Activated CD8-positive, alpha-beta memory T cell treated with anti-CD3 and anti-CD28 coated beads, Interleukin-2, amount 10 ng/mL, durations not matched to agents 7 days and 5 days (primary cell): Measurements from ENCODE around the gene NEMP2. TPM values are rescaled to one million over a fixed set of nuclear protein-coding genes. Genes with fewer than 3 reads are reported as not detected.

ENCODE experiments used
- ATAC-seq: fragments of 150-1000 bp; cut with Tn5 transposase; one replicate; pipeline ENCODE4 v1.10.0; 2021; ENCODE audit warnings: moderate library complexity
- CTCF ChIA-PET: fragments of 350-600 bp; sonication (Branson Sonifier 250); formaldehyde crosslinking; loops from one replicate; lab custom pipeline; 2021; ENCODE audit warnings: antibody characterized with exemption; lab: Charles Lee
- DNase-seq: peaks from one replicate; pipeline ENCODE4 v3.0.0-alpha.2; 2020
- H3K27ac Mint-ChIP-seq: one replicate; pipeline ENCODE4 v1.8.0; 2021; ENCODE audit warnings: mild to moderate bottlenecking, mixed read lengths
- H3K27me3 Mint-ChIP-seq: one replicate; pipeline ENCODE4 v1.8.0; 2021; ENCODE audit warnings: mixed read lengths
- H3K36me3 Mint-ChIP-seq: one replicate; pipeline ENCODE4 v1.8.0; 2021; ENCODE audit warnings: mild to moderate bottlenecking, mixed read lengths
- H3K4me1 Mint-ChIP-seq: one replicate; pipeline ENCODE4 v1.8.0; 2021; ENCODE audit warnings: mixed read lengths
- H3K4me3 Mint-ChIP-seq: one replicate; pipeline ENCODE4 v1.8.0; 2021; ENCODE audit warnings: mild to moderate bottlenecking, moderate library complexity, mixed read lengths
- H3K9me3 Mint-ChIP-seq: one replicate; pipeline ENCODE4 v1.8.0; 2022; ENCODE audit warnings: low read depth, mixed read lengths
- total RNA-seq, 2 experiments: library from RNA; stranded (reverse); gene quantifications; one replicate each; pipeline ENCODE4 v1.2.3, GENCODE V29; 2021

NEMP2 gene
- total RNA-seq, 2 experiments from 2014 or later = 12.9 to 17.4 TPM

DNA sequence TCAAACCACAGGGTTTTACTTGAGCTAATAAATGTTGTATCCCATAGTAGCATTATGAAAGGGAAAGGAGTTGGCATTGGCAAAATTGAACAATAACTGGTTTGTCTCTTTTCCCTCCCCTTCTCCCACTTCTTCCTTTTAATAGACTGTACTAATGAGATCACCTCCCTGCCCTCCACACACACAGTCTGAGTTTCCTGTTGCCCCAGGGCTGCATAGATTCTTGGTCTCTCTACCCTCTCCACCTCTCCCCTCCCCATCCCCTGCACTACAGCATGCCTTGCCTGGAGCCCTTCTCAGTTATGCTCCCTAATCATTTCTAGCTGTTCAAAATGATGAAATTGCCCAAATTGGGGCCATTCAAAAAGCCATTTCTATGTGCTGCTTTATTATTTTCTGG, 37.2 kb upstream of the NEMP2 start:
- ATAC-seq (no peak), DNase-seq (no peak)
- CTCF ChIA-PET = no interaction called here
- H3K27ac Mint-ChIP-seq = no peak overlapping the region
- peaks cover 11% of the 10 kb centered on the region for H3K9me3 Mint-ChIP-seq
- H3K36me3 Mint-ChIP-seq = peaks cover 13% of the 10 kb centered on the region
- no peak overlapping the region for H3K4me3 Mint-ChIP-seq
- peaks cover 10% of the 10 kb centered on the region for H3K4me1 Mint-ChIP-seq
- no peaks in the 10 kb centered on the region for H3K27me3 Mint-ChIP-seq

DNA sequence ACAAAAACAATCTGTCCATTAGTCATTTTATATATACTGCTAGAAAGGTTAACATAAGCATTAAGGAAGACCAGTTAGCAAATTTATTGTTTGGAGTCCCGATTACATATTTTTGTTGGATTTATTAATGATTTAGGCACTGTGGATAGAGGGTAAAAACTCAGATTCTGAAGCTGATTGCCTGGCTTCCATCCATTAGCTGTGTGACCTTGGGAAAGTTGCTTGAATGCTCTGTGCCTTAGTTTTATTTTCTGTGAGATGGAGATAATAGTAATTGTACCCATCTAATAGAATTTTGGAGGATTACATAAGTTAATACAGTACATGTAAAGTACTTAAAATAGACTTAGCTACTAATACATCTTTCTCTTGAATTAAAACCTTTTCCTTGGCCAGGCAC, 36.3 kb upstream of the NEMP2 start:
- Mint-ChIP-seq H3K27ac (no peak overlapping the region), H3K36me3 (peaks cover 15% of the 10 kb centered on the region), H3K4me3 (no peak overlapping the region), H3K27me3 (no peaks in the 10 kb centered on the region), H3K9me3 (peaks cover 11% of the 10 kb centered on the region), H3K4me1 (peaks cover 8% of the 10 kb centered on the region)
- DNase-seq = no peak
- no peak for ATAC-seq
- CTCF ChIA-PET = interaction anchor here (1.1 kb wide), 1 partner anchor 8 kb away, joined by 3 read pairs; no protein-coding TSS in a partner anchor

DNA sequence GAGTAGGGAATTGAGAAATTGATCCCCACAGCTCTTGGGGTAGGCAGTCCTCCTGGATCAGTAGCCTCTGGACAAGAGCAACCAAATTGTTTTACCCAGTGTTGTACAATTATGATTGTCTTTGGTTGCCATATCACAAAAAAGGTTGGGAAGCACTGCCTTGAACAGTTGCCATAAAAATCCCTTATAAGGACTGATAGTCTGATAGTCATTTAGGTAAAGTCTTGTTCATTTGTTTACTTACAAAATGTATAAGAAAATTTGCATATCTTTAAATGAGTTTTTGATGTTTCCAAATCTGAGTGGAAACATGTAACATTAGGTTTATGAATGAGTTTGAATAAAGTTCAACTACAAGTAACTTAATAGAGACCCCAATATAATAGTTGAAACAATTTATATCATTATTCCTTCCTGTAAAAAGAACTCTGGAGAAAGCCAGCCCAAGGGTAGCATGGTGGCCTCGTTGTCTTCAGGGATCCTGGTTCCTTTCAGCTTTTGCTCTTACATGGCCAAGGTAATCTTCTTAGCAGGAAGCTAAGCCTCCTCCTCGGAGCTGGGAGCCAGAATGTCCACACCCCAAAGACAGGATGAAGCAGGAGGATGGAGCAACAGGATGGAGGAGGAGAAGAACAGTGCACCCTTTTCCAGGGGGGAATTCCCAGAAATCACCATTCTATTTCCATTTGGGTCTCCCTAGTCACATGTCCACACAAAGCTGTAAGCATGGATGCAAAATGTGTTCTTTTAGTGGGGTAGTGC, 35.7 kb upstream of the NEMP2 start:
- H3K27ac Mint-ChIP-seq = no peak overlapping the region
- DNase-seq (no peak), ATAC-seq (no peak)
- H3K4me3 Mint-ChIP-seq = no peak overlapping the region
- H3K27me3 Mint-ChIP-seq = no peaks in the 10 kb centered on the region
- peaks cover 11% of the 10 kb centered on the region for H3K9me3 Mint-ChIP-seq
- H3K36me3 Mint-ChIP-seq = peaks cover 17% of the 10 kb centered on the region
- CTCF ChIA-PET = interaction anchor here (1.1 kb wide), 1 partner anchor 8 kb away, joined by 3 read pairs; no protein-coding TSS in a partner anchor
- H3K4me1 Mint-ChIP-seq = peaks cover 3% of the 10 kb centered on the region

DNA sequence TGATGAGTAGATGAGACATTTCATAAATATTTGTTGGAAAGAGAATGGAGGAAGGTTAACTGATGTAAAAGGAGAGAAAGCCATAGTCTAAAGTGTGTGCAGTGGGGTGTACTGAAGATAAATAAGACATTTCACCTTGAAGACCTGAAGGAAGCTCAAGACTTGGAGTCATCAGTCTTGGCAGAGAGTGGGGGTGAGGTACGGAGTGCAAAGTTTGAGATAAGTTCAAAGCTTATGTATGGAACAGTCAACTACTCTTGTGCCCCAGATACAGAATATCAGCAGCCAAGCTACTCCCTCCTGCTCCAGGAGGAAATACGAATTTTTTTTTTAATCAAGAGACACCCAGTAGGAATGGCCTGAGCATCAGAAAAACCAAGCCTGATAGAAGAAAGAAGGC, 30.3 kb upstream of the NEMP2 start:
- Mint-ChIP-seq H3K4me1 (peaks cover 4% of the 10 kb centered on the region), H3K9me3 (peaks cover 11% of the 10 kb centered on the region), H3K27ac (no peak overlapping the region), H3K4me3 (no peak overlapping the region), H3K36me3 (peaks cover 19% of the 10 kb centered on the region), H3K27me3 (no peaks in the 10 kb centered on the region)
- CTCF ChIA-PET = no interaction called here
- DNase-seq (no peak), ATAC-seq (no peak)

DNA sequence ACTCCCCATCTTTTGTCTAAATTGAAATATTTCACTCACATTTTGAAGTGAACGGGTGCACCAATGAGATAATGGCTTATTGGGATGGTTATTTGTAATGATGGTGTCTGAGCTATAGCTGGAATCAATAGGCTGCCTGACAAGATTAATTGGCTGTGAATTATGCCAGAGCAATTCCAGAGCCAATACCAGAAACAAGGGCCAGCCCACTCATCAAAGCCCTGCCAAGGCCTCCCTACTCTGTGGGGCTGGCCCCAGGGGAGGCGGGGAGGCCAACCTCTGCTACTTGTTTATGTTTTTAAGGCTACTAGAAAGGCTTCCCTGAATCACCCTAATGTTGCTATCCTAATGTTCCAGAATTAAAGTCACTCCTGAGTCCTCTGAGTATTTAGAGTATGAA, 29.1 kb upstream of the NEMP2 start:
- Mint-ChIP-seq H3K4me1 (peaks cover 4% of the 10 kb centered on the region), H3K4me3 (no peak overlapping the region), H3K9me3 (peaks cover 11% of the 10 kb centered on the region), H3K27ac (no peak overlapping the region), H3K36me3 (peaks cover 19% of the 10 kb centered on the region), H3K27me3 (no peaks in the 10 kb centered on the region)
- CTCF ChIA-PET = interaction anchor here (2.3 kb wide), 1 partner anchor 20 kb away, joined by 7 read pairs; no protein-coding TSS in a partner anchor
- DNase-seq (no peak), ATAC-seq (no peak)

DNA sequence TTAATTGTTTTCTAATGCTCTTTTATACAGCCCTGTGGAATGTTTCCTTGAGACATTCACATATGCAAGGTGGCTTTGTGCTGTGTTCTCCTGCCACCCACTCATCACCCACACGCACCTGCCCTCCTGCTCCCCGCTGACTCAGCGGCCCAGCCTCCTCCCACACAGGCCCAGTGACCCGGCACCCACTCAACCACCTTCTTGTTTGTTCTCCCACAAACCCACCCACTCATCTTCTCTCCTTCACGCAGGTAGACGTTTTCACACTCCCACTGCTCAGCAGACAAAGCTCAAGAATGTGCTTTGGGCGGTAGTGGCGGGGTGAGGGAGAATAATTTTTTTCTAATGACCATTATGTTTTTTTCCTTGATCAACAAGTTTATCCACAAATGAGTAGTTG, 28.6 kb upstream of the NEMP2 start:
- CTCF ChIA-PET = interaction anchor here (2.3 kb wide), 1 partner anchor 19 kb away, joined by 7 read pairs; no protein-coding TSS in a partner anchor
- ATAC-seq (no peak), DNase-seq (no peak)
- Mint-ChIP-seq H3K4me3 (no peak overlapping the region), H3K9me3 (peaks cover 11% of the 10 kb centered on the region), H3K27ac (no peak overlapping the region), H3K27me3 (no peaks in the 10 kb centered on the region), H3K36me3 (peaks cover 18% of the 10 kb centered on the region), H3K4me1 (peaks cover 4% of the 10 kb centered on the region)

DNA sequence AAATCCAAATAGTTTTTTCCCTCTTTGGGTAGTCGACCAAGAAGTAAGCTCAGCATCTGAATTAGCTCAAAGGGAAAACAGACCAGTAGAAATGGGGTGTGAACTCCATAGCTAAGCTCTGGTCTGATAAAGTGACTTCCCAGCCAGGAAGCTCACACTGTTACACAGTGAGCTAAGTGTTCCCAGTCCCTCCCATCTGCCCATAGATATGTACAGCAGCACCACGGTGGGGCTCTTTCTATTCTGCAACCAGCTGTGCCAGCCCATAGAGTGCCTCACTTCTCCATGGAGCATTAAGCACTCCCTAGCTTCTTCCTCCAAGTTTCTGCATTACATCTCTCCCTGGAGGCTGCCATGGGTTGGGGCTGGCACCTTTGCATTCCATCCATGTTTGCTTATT, 27.6 kb upstream of the NEMP2 start:
- no peak for ATAC-seq
- CTCF ChIA-PET = interaction anchor here (0.7 to 2.3 kb wide), 3 partner anchors 9 to 18 kb away, joined by 3 to 7 read pairs (median 4); no protein-coding TSS in a partner anchor
- peaks cover 4% of the 10 kb centered on the region for H3K9me3 Mint-ChIP-seq

DNA sequence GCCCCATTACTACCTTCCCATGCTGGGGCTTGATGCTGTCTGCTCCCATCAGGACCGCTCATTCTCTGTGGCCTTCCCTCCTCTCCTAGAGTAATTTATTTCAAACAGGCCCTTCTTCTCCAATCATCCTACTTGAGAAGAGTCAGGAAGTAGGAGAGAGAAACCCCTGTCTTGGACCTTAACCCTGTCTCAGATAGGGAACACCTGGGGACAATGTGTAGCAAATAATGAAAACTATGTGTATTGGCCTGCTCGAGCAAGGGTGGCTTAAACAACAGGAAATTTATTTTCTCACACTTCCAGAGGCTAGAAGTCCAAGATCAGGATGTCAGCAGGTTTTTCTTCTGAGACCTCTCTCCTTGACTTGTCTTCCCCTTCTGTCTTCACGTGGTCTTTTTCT, 26.6 kb upstream of the NEMP2 start:
- ATAC-seq = no peak
- DNase-seq = no peak
- no peak overlapping the region for H3K27ac Mint-ChIP-seq
- no peaks in the 10 kb centered on the region for H3K27me3 Mint-ChIP-seq
- H3K36me3 Mint-ChIP-seq = peaks cover 9% of the 10 kb centered on the region
- peaks cover 4% of the 10 kb centered on the region for H3K4me1 Mint-ChIP-seq
- H3K4me3 Mint-ChIP-seq = no peak overlapping the region
- CTCF ChIA-PET = interaction anchor here (1.4 kb wide), 1 partner anchor 10 kb away, joined by 4 read pairs; no protein-coding TSS in a partner anchor
- no peaks in the 10 kb centered on the region for H3K9me3 Mint-ChIP-seq

More for the DNA sequence above, 27.6 kb upstream of the NEMP2 start:
- Mint-ChIP-seq H3K27ac (no peak overlapping the region), H3K36me3 (peaks cover 10% of the 10 kb centered on the region), H3K27me3 (no peaks in the 10 kb centered on the region), H3K4me3 (no peak overlapping the region), H3K4me1 (peaks cover 4% of the 10 kb centered on the region)
- no peak for DNase-seq

DNA sequence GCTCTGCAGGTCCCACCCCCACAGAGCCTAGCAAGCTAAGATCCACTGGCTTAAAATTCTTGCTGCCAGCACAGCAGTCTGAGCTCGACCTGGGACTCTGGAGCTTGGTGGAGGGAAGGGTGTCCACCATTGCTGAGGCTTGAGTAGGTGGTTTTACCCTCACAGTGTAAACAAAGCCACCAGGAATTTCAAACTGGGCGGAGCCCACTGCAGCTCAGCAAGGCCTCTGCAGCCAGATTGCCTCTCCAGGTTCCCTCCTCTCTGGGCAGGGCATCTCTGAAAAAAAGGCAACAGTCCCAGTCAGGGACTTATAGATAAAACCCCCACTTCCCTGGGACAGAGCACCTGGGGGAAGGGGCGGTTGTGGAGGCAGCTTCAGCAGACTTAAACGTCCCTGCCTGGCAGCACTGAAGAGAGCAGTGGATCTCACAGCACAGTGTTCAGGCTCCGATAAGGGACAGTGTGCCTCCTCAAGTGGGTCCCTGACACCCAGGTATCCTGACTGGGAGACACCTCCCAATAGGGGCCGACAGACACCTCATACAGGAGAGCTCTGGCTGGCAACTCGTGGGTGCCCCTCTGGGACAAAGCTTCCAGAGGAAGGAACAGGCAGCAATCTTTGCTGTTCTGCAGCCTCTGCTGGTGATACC, 20.0 kb upstream of the NEMP2 start:
- Mint-ChIP-seq H3K4me1 (peaks cover 10% of the 10 kb centered on the region), H3K9me3 (peaks cover 6% of the 10 kb centered on the region), H3K27me3 (no peaks in the 10 kb centered on the region), H3K27ac (no peak overlapping the region), H3K36me3 (peaks cover 20% of the 10 kb centered on the region), H3K4me3 (no peak overlapping the region)
- ATAC-seq (no peak), DNase-seq (no peak)
- CTCF ChIA-PET = interaction anchor here (1.5 kb wide), 1 partner anchor 126 kb away, joined by 3 read pairs; no protein-coding TSS in a partner anchor

DNA sequence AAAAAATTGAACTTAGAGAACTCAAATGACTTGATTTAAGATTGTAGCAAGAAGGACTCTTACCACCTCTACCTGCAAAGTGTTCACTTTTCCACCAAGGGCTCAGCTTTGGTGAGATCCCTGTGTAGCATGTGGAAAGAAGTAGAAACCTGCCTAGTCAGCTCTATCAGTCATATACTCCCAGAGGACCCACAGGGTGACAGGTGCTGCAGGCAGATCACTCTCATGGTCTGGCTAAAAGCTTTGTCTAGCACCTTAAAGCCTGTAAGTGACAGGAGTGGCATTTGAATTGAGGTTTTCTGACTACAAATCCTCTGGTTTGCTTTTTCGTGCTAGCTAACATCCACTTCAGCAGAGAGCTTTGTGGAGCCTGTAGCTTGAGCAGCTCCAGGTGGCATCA, 18.7 kb upstream of the NEMP2 start:
- Mint-ChIP-seq H3K4me1 (peaks cover 10% of the 10 kb centered on the region), H3K27me3 (no peaks in the 10 kb centered on the region), H3K9me3 (peaks cover 6% of the 10 kb centered on the region), H3K36me3 (peaks cover 22% of the 10 kb centered on the region), H3K27ac (no peak overlapping the region), H3K4me3 (no peak overlapping the region)
- ATAC-seq (no peak), DNase-seq (no peak)
- CTCF ChIA-PET = interaction anchor here (1.5 kb wide), 1 partner anchor 127 kb away, joined by 3 read pairs; no protein-coding TSS in a partner anchor

DNA sequence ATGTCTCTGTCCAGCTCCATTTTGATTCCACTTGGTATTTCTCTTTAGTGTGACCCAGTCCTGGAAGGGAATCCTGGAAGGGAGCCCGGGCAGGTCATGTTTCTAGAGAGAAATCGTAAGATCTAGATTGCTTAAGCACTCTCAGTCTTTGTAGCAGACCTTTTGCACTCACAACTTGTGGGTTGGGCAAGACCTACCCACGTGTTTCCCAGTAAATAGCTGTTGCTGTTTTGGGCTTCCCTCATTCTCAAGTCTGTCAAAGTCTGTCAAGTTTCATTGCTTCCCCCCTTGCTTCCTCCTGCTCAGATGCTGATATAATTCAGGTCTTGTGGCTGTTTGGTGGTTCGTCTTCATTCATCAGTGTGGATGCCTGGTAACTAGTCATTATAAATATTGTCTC, 17.4 kb upstream of the NEMP2 start:
- Mint-ChIP-seq H3K27ac (no peak overlapping the region), H3K4me3 (no peak overlapping the region), H3K27me3 (no peaks in the 10 kb centered on the region), H3K4me1 (peaks cover 10% of the 10 kb centered on the region), H3K36me3 (peaks cover 23% of the 10 kb centered on the region), H3K9me3 (peaks cover 6% of the 10 kb centered on the region)
- DNase-seq (no peak), ATAC-seq (peak; percentile 51)
- CTCF ChIA-PET = interaction anchor here (1.7 to 2.1 kb wide), 2 partner anchors 10 to 41 kb away, joined by 3 to 4 read pairs; no protein-coding TSS in a partner anchor

DNA sequence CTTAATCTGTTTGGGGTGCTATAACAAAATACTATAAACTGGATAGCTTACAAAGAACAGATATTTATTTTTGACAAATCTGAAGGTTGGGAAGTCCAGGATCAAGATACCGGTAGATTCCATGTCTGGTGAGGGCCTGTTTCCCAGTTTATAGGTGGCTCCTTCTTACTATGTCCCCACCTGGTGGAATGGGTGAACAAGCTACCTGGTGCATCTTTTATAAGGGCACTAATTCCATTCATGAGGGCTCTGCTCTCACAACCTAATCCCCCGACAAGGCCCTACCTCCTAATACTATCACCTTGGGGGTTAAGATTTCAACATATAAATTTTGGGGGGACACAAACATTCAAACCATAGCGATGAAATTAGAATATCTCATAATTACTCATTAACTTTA, 15.6 kb upstream of the NEMP2 start:
- no peak for DNase-seq
- Mint-ChIP-seq H3K4me1 (peaks cover 10% of the 10 kb centered on the region), H3K36me3 (peaks cover 17% of the 10 kb centered on the region), H3K27me3 (no peaks in the 10 kb centered on the region), H3K27ac (no peak overlapping the region), H3K4me3 (no peak overlapping the region), H3K9me3 (peaks cover 2% of the 10 kb centered on the region)
- CTCF ChIA-PET = no interaction called here
- no peak for ATAC-seq

DNA sequence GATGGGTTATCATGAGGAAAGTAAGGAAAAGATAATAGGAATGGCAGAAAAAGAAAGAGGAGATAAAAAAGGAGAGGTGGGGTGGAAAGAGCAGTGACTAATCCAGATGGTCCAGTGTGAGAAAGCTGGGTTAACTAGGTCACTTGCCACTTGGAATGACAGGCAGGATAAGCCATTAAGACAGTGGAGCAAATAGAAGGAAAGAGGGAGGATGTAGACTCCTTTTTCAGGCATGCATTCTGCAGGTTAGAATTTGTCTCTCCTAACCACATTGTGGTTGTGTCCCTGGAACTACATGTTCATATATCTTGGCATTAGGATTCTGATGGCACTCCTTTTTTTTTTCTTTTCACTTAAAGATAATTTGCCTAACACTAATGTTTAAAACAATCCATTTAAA, 13.4 kb upstream of the NEMP2 start:
- Mint-ChIP-seq H3K4me3 (no peak overlapping the region), H3K9me3 (peaks cover 4% of the 10 kb centered on the region), H3K27me3 (no peaks in the 10 kb centered on the region), H3K36me3 (peaks cover 19% of the 10 kb centered on the region), H3K4me1 (peaks cover 10% of the 10 kb centered on the region), H3K27ac (no peak overlapping the region)
- no peak for DNase-seq
- ATAC-seq = no peak
- CTCF ChIA-PET = no interaction called here
